Gastrocnemius medialis (tissue), 4 donors: ENCODE measurements around the gene CACNB1. TPM values are rescaled to one million over a fixed set of nuclear protein-coding genes. Genes with fewer than 3 reads are reported as not detected.

Experiments used
- ATAC-seq, 2 donors: fragments of 150-250 bp; one replicate each; pipeline ENCODE4 v1.9.1; 2016
- DNase-seq, 2 donors: peaks; one replicate each; pipeline ENCODE4 v3.0.0-alpha.2; 2019
- H3K27ac ChIP-seq, 4 donors: fragments of 200-600 bp; sonication (generic); 1 replicate in 1 of 4; 2 replicates in 3 of 4; pipeline ENCODE4 v1.5.1; 2016 to 2018; ENCODE audit warnings: mild to moderate bottlenecking in 2 of 4, moderate library complexity in 1 of 4
- H3K27me3 ChIP-seq, 3 donors: fragments of 200-600 bp; sonication (generic) in 2 of 3; 1 replicate in 1 of 3; 2 replicates in 2 of 3; pipeline versions ENCODE4 v1.5.1 to v1.6.0; 2016 to 2019; ENCODE audit warnings: mild to moderate bottlenecking in 1 of 3, moderate library complexity in 1 of 3
- H3K36me3 ChIP-seq, 2 donors: fragments of 200-600 bp; sonication (generic) in 1 of 2; one replicate each; pipeline ENCODE4 v1.5.1; 2017 to 2018
- H3K4me1 ChIP-seq, 2 donors: fragments of 200-600 bp; sonication (generic) in 1 of 2; one replicate each; pipeline ENCODE4 v1.5.1; 2016 to 2017; ENCODE audit warnings: mild to moderate bottlenecking in 2 of 2
- H3K4me3 ChIP-seq, 4 donors: fragments of 200-600 bp; sonication (generic) in 3 of 4; 1 replicate in 1 of 4; 2 replicates in 3 of 4; pipeline ENCODE4 v1.5.1; 2016 to 2019; ENCODE audit warnings: mild to moderate bottlenecking in 2 of 4
- H3K9me3 ChIP-seq, 3 donors: fragments of 200-600 bp; sonication (generic) in 2 of 3; 1 replicate in 1 of 3; 2 replicates in 2 of 3; pipeline ENCODE4 v1.5.1; 2016 to 2019
- CTCF ChIP-seq, 5 experiments: fragments of 450-650 bp in 3 of 5; fragments of 200-600 bp in 2 of 5; sonication (generic) in 2 of 5; IDR thresholded peaks in 4 of 5; conservative IDR thresholded peaks in 1 of 5; 1 replicate in 4 of 5; 2 replicates in 1 of 5; pipeline ENCODE4 v1.5.1; 2016 to 2019; ENCODE audit warnings: antibody characterized with exemption in 5 of 5, mild to moderate bottlenecking in 3 of 5, moderate library complexity in 3 of 5
- POLR2A ChIP-seq, 2 donors: fragments of 450-650 bp; IDR thresholded peaks; one replicate each; pipeline ENCODE4 v1.6.1; 2017; ENCODE audit warnings: antibody characterized with exemption in 2 of 2, mild to moderate bottlenecking in 2 of 2, moderate library complexity in 2 of 2
- in situ Hi-C, 4 donors: fragments of 200-750 bp; cut with MboI; loops; one replicate each; pipeline versions ENCODE4 v1.15.0 to v1.8.0; 2017; ENCODE audit warnings: low sequenced_read_pairs in 4 of 4
- intact Hi-C: fragments of 100-400 bp; cut with DNase I; formaldehyde crosslinking; loops from one replicate; pipeline ENCODE4 v1.15.1; 2023; ENCODE audit warnings: low total_unique reads
- total RNA-seq, 4 donors: library from RNA; depleted of rRNA; stranded (reverse); fragments of >200 nt; gene quantifications; one replicate each; pipeline versions ENCODE4 v1.1.0 to v1.2.3, GENCODE V29; 2016

CACNB1 gene
- total RNA-seq, 4 donors from 2014 or later: 236 to 432 (median 340) TPM

- TF ChIP-seq POLR2A (IDR thresholded peaks at IDR 0.05) (no peak), CTCF (IDR thresholded peaks at IDR 0.05 in 4 of 5, conservative IDR thresholded peaks at IDR 0.05 in 1 of 5) (no peak)
- Histone ChIP-seq H3K9me3 (no peaks in the 10 kb centered on the region), H3K4me1 (peaks cover 11 to 13% of the 10 kb centered on the region in 2 donors), H3K27ac (no peak overlapping the region), H3K36me3 (no peaks in the 10 kb centered on the region), H3K4me3 (no peak overlapping the region), H3K27me3 (peaks cover 4 to 15% (median 6%) of the 10 kb centered on the region in 3 donors)
- ATAC-seq (no peak), DNase-seq (no peak)
- in situ Hi-C loops: loop anchor here in 1 of 4 donors (25.0 kb wide), 1 partner anchor 293 kb away; the partner anchor contains the start of genes LASP1 and RPL23
- intact Hi-C loops: no loop called here
Observed at GRCh38 chr17:39155654-39156053, 41.8 kb downstream of the CACNB1 start.

- in situ Hi-C loops (loop anchor here in 1 of 4 donors (25.0 kb wide), 1 partner anchor 291 kb away; the partner anchor contains the start of genes LASP1 and RPL23), intact Hi-C loops (loop anchor here (1.0 to 2.0 kb wide), 3 partner anchors 84 to 328 kb away; partner anchors contain the start of genes CWC25 and LASP1)
- Histone ChIP-seq H3K4me1 (peaks cover 11 to 13% of the 10 kb centered on the region in 2 donors), H3K9me3 (no peaks in the 10 kb centered on the region), H3K27me3 (peaks cover 5 to 18% (median 7%) of the 10 kb centered on the region in 3 donors), H3K4me3 (peak overlapping the region; percentile 61 to 89 (median 86)), H3K27ac (peak overlapping the region; percentile 84 to 96 (median 92)), H3K36me3 (no peaks in the 10 kb centered on the region)
- TF ChIP-seq CTCF (IDR thresholded peaks at IDR 0.05 in 4 of 5, conservative IDR thresholded peaks at IDR 0.05 in 1 of 5) (peak in 2 of 5 experiments; percentile 25 to 32), POLR2A (IDR thresholded peaks at IDR 0.05) (peak; percentile 39 to 41)
- DNase-seq: peak; percentile 81 to 87
- ATAC-seq: peak; percentile 83 to 85
Observed at GRCh38 chr17:39153599-39154051, 43.8 kb downstream of the CACNB1 start.

- no peaks in the 10 kb centered on the region for H3K36me3 ChIP-seq
- H3K4me3 ChIP-seq: peak overlapping the region; percentile 61 to 89 (median 86)
- DNase-seq: no peak
- H3K27me3 ChIP-seq: peaks cover 5 to 18% (median 7%) of the 10 kb centered on the region in 3 donors
- intact Hi-C loops: loop anchor here (1.0 to 2.0 kb wide), 2 partner anchors 169 to 281 kb away; partner anchors contain the start of gene LASP1
- H3K9me3 ChIP-seq: no peaks in the 10 kb centered on the region
- H3K27ac ChIP-seq: peak overlapping the region; percentile 84 to 96 (median 92)
- H3K4me1 ChIP-seq: peaks cover 11 to 13% of the 10 kb centered on the region in 2 donors
- ATAC-seq: no peak
- TF ChIP-seq POLR2A (IDR thresholded peaks at IDR 0.05) (no peak), CTCF (IDR thresholded peaks at IDR 0.05 in 4 of 5, conservative IDR thresholded peaks at IDR 0.05 in 1 of 5) (no peak)
- in situ Hi-C loops: loop anchor here in 1 of 4 donors (25.0 kb wide), 1 partner anchor 290 kb away; the partner anchor contains the start of genes LASP1 and RPL23
Observed at GRCh38 chr17:39151943-39152818, 45.3 kb downstream of the CACNB1 start.

- H3K27ac ChIP-seq: peak within 1 kb of the TSS; percentile 84 to 96 (median 92)
- in situ Hi-C loops: loop anchor here in 1 of 4 donors (25.0 kb wide), 1 partner anchor 289 kb away; the partner anchor contains the start of genes LASP1 and RPL23
- no peak for TF ChIP-seq POLR2A (IDR thresholded peaks at IDR 0.05)
- TF ChIP-seq CTCF (IDR thresholded peaks at IDR 0.05 in 4 of 5, conservative IDR thresholded peaks at IDR 0.05 in 1 of 5): no peak
- H3K9me3 ChIP-seq: no peaks in the 10 kb centered on the region
- ATAC-seq (no peak), DNase-seq (no peak)
- H3K36me3 ChIP-seq: no peaks in the 10 kb centered on the region
- peaks cover 11 to 13% of the 10 kb centered on the region in 2 donors for H3K4me1 ChIP-seq
- peaks cover 5 to 18% (median 7%) of the 10 kb centered on the region in 3 donors for H3K27me3 ChIP-seq
- intact Hi-C loops: no loop called here
- H3K4me3 ChIP-seq: peak within 1 kb of the TSS; percentile 61 to 89 (median 86)
Observed at GRCh38 chr17:39151150-39151942, 46.1 kb downstream of the CACNB1 start, which contains the start of gene PLXDC1. Gene PLXDC1 (minus strand): TSS chr17:39151637. CDS start chr17:39151437, 200 bp downstream.
